GM18502 (cell line): ENCODE results near the gene OR6S1.
A peak's percentile ranks its signal among the peaks of the same experiment; 100 is the strongest.

Experiments
- ATAC-seq: cut with Tn5 transposase; IDR thresholded peaks from one replicate; pipeline ENCODE4 v1.9.1; 2021; ENCODE audit warnings: mild to moderate bottlenecking; ENCODE audit not compliant: unreplicated experiment, poor library complexity

The OR6S1 gene

GRCh38 chr14:20641591-20641990 lies at the start of gene OR6S1:
Gene OR6S1 (minus strand): TSS chr14:20641691. CDS start chr14:20641691, 0 bp downstream.
- ATAC-seq: no peak

- peak; percentile 83 for ATAC-seq
Measured at GRCh38 chr14:20690848-20691640, 49.6 kb upstream of the OR6S1 start.

- ATAC-seq: no peak
Measured at GRCh38 chr14:20688167-20688839, 46.8 kb upstream of the OR6S1 start, which contains the start of gene ANG. Gene ANG (plus strand): TSS chr14:20688764. CDS start chr14:20693565, 4,801 bp downstream.

- ATAC-seq: no peak
Measured at GRCh38 chr14:20687362-20688166, 46.1 kb upstream of the OR6S1 start.

GRCh38 chr14:20686386-20687143 lies 45.1 kb upstream of the OR6S1 start:
- no peak for ATAC-seq

GRCh38 chr14:20684662-20685456 lies 43.4 kb upstream of the OR6S1 start:
- no peak for ATAC-seq

GRCh38 chr14:20683891-20684661 lies 42.6 kb upstream of the OR6S1 start, which contains the start of gene RNASE4:
Gene RNASE4 (plus strand): TSS chr14:20684560. CDS start chr14:20699372, 14,812 bp downstream.
- peak; percentile 29 for ATAC-seq

GRCh38 chr14:20683125-20683890 lies 41.8 kb upstream of the OR6S1 start:
- peak; percentile 30 for ATAC-seq

- ATAC-seq: peak; percentile 49
Measured at GRCh38 chr14:20682435-20683124, 41.1 kb upstream of the OR6S1 start.

GRCh38 chr14:20682127-20682434 lies 40.6 kb upstream of the OR6S1 start:
- no peak for ATAC-seq

GRCh38 chr14:20681348-20682126 lies 40.0 kb upstream of the OR6S1 start:
- ATAC-seq: peak; percentile 26

GRCh38 chr14:20680843-20681347 lies 39.4 kb upstream of the OR6S1 start:
- peak; percentile 29 for ATAC-seq

GRCh38 chr14:20680363-20680762 lies 38.9 kb upstream of the OR6S1 start:
- ATAC-seq: no peak

- no peak for ATAC-seq
Measured at GRCh38 chr14:20679907-20680306, 38.4 kb upstream of the OR6S1 start.

- ATAC-seq: no peak
Measured at GRCh38 chr14:20676072-20676471, 34.6 kb upstream of the OR6S1 start.

GRCh38 chr14:20675669-20676068 lies 34.2 kb upstream of the OR6S1 start:
- ATAC-seq: peak; percentile 67
